B cell (primary cell): Measurements from ENCODE around the gene PTPRU. TPM values are rescaled to one million over a fixed set of nuclear protein-coding genes. Genes with fewer than 3 reads are reported as not detected.

Experiments
- ATAC-seq: fragments of 200-7000 bp; cut with Tn5 transposase; one replicate; pipeline ENCODE4 v1.10.0; 2021; ENCODE audit warnings: low read depth, mild to moderate bottlenecking, moderate number of reproducible peaks, moderate library complexity
- CTCF ChIA-PET: fragments of 350-600 bp; sonication (Branson Sonifier 250); formaldehyde crosslinking; loops from one replicate; lab custom pipeline; 2021; ENCODE audit warnings: antibody characterized with exemption, inconsistent platforms; lab: Charles Lee
- POLR2A ChIA-PET: fragments of 350-600 bp; sonication (Branson Sonifier 250); formaldehyde crosslinking; loops from one replicate; lab custom pipeline; 2021; ENCODE audit warnings: antibody characterized with exemption; lab: Charles Lee
- DNase-seq: peaks from one replicate; pipeline ENCODE4 v3.0.0; 2013
- H2AFZ ChIP-seq: 2 replicates; pipeline ENCODE4 v1.6.1; 2012; ENCODE audit warnings: mild to moderate bottlenecking, low read depth, low read length; ENCODE audit not compliant: insufficient read depth, poor library complexity, severe bottlenecking
- H3K27ac ChIP-seq, 2 donors: 1 replicate in 1 of 2; 2 replicates in 1 of 2; pipeline ENCODE4 v1.5.1; 2012 to 2013; ENCODE audit warnings: low read length in 2 of 2, mild to moderate bottlenecking in 2 of 2, moderate library complexity in 1 of 2
- H3K27me3 ChIP-seq, 4 experiments: fragments of 200-600 bp in 1 of 4; sonication (generic) in 1 of 4; replicated peaks in 1 of 4; 1 replicate in 2 of 4; 2 replicates in 2 of 4; pipeline versions ENCODE4 v1.6.1 to v1.7.0; 2013 to 2016; ENCODE audit warnings: low read length in 3 of 4, mild to moderate bottlenecking in 2 of 4, mixed read lengths in 1 of 4, moderate library complexity in 1 of 4; ENCODE audit not compliant: insufficient read depth in 4 of 4, control insufficient read depth in 3 of 4; ENCODE audit errors: control extremely low read depth in 1 of 4
- H3K36me3 ChIP-seq, 2 experiments: replicated peaks in 1 of 2; 1 replicate in 1 of 2; 2 replicates in 1 of 2; pipeline versions ENCODE4 v1.6.1 to v1.7.1; 2013; ENCODE audit warnings: low read length in 1 of 2; ENCODE audit not compliant: insufficient read depth in 2 of 2, control insufficient read depth in 1 of 2; ENCODE audit errors: control extremely low read depth in 1 of 2, extremely low read depth in 1 of 2
- H3K4me1 ChIP-seq, 2 donors: fragments of 200-600 bp in 1 of 2; sonication (generic) in 1 of 2; 1 replicate in 1 of 2; 2 replicates in 1 of 2; pipeline versions ENCODE4 v1.5.1 to v1.6.1; 2013 to 2017; ENCODE audit warnings: low read length in 2 of 2; ENCODE audit not compliant: control insufficient read depth in 2 of 2, insufficient read depth in 2 of 2
- H3K4me2 ChIP-seq: replicated peaks from 2 replicates; pipeline ENCODE3; 2012; ENCODE audit warnings: mild to moderate bottlenecking, low read depth, low read length; ENCODE audit not compliant: poor library complexity, severe bottlenecking
- H3K4me3 ChIP-seq, 5 experiments: fragments of 200-600 bp in 1 of 5; sonication (generic) in 1 of 5; 1 replicate in 3 of 5; 2 replicates in 2 of 5; pipeline versions ENCODE4 v1.5.1 to v1.7.0; 2011 to 2016; ENCODE audit warnings: low read length in 4 of 5, mild to moderate bottlenecking in 4 of 5, low read depth in 2 of 5, control low read depth in 1 of 5, moderate library complexity in 1 of 5; ENCODE audit not compliant: insufficient read depth in 1 of 5; ENCODE audit errors: control extremely low read depth in 1 of 5, extremely low read depth in 1 of 5
- H3K79me2 ChIP-seq: fragments of 200-600 bp; sonication (generic); one replicate; pipeline ENCODE4 v1.6.0; 2016; ENCODE audit warnings: low read length; ENCODE audit not compliant: control insufficient read depth, insufficient read depth
- H3K9ac ChIP-seq: fragments of 200-600 bp; sonication (generic); 2 replicates; pipeline ENCODE4 v1.6.1; 2017; ENCODE audit warnings: mild to moderate bottlenecking, low read length, moderate library complexity
- H3K9me3 ChIP-seq, 3 donors: one replicate each; pipeline versions ENCODE4 v1.6.1 to v1.7.1; 2013; ENCODE audit warnings: low read length in 2 of 3; ENCODE audit not compliant: control insufficient read depth in 2 of 3, insufficient read depth in 1 of 3; ENCODE audit errors: control extremely low read depth in 1 of 3
- H4K20me1 ChIP-seq: 2 replicates; pipeline ENCODE4 v1.6.0; 2012; ENCODE audit warnings: mild to moderate bottlenecking, low read length; ENCODE audit not compliant: insufficient read depth, control insufficient read depth, poor library complexity, severe bottlenecking
- H3K27ac Mint-ChIP-seq: one replicate; pipeline ENCODE4 v1.8.0; 2021; ENCODE audit warnings: mixed read lengths
- H3K27me3 Mint-ChIP-seq: one replicate; pipeline ENCODE4 v1.8.0; 2021; ENCODE audit warnings: mixed read lengths
- H3K4me1 Mint-ChIP-seq: one replicate; pipeline ENCODE4 v1.8.0; 2021; ENCODE audit warnings: mixed read lengths
- H3K4me3 Mint-ChIP-seq: one replicate; pipeline ENCODE4 v1.8.0; 2021; ENCODE audit warnings: mixed read lengths
- H3K9me3 Mint-ChIP-seq: one replicate; pipeline ENCODE4 v1.8.0; 2022; ENCODE audit warnings: mixed read lengths; ENCODE audit not compliant: insufficient read depth
- CTCF ChIP-seq: fragments of 200-600 bp; IDR thresholded peaks from one replicate; pipeline ENCODE4 v1.8.0; 2022; ENCODE audit warnings: antibody characterized with exemption, mild to moderate bottlenecking
- EZH2 ChIP-seq: IDR thresholded peaks from 2 replicates; pipeline ENCODE4 v1.6.1; 2012; ENCODE audit warnings: borderline replicate concordance, low read depth, mild to moderate bottlenecking, moderate library complexity, low read length; ENCODE audit not compliant: insufficient read depth, poor library complexity, severe bottlenecking
- WGBS: methylation state at CpG from one replicate; pipeline ENCODE4 v1.1.5; 2013; ENCODE audit warnings: missing lambda C conversion rate; ENCODE audit not compliant: insufficient coverage; 5-methylcytosine and 5-hydroxymethylcytosine counted together
- intact Hi-C: fragments of 100-400 bp; cut with micrococcal nuclease; formaldehyde crosslinking; loops from one replicate; pipeline ENCODE4 v1.10.0; 2022
- polyA plus RNA-seq: library from polyadenylated mRNA; depleted of rRNA; stranded (reverse); fragments of >200 nt; gene quantifications from 2 replicates; pipeline ENCODE4 v1.2.3, GENCODE V29; 2012
- total RNA-seq, 2 donors: library from RNA; stranded (reverse); fragments of 120-200 nt in 1 of 2; gene quantifications; 1 replicate in 1 of 2; 2 replicates in 1 of 2; pipeline versions ENCODE4 v1.2.3 to v1.2.4, GENCODE V29; 2013 to 2022

Gene PTPRU
- total and polyA plus RNA-seq, 2 donors (not counting 1 experiment from before 2014, with no cell fraction given) = 0.10 to 0.25 TPM

- POLR2A ChIA-PET = no interaction called here
- TF ChIP-seq CTCF (no peak), EZH2 (no peak)
- Mint-ChIP-seq H3K4me3 (no peak overlapping the region), H3K27ac (no peak overlapping the region), H3K4me1 (no peaks in the 10 kb centered on the region), H3K27me3 (peaks cover 17% of the 10 kb centered on the region), H3K9me3 (no peaks in the 10 kb centered on the region)
- H3K9me3 ChIP-seq = no peaks in the 10 kb centered on the region
- H3K4me2 ChIP-seq = no peak overlapping the region
- H3K4me3 ChIP-seq = no peak overlapping the region
- intact Hi-C loops = no loop called here
- H3K27me3 ChIP-seq = no peaks in the 10 kb centered on the region
- no peak overlapping the region for H3K27ac ChIP-seq
- H3K9ac ChIP-seq = no peak overlapping the region
- no peaks in the 10 kb centered on the region for H3K36me3 ChIP-seq
- CTCF ChIA-PET = no interaction called here
- H3K79me2 ChIP-seq = no peaks in the 10 kb centered on the region
- 92% methylated on average over 7 of the region's 8 CpGs for WGBS
- no peaks in the 10 kb centered on the region for H4K20me1 ChIP-seq
- DNase-seq = no peak
- no peak overlapping the region for H2AFZ ChIP-seq
- no peak for ATAC-seq
- H3K4me1 ChIP-seq = no peaks in the 10 kb centered on the region
These were observed 11.4 kb downstream of the PTPRU start for GRCh38 chr1:29247571-29248273.

GRCh38 chr1:29248409-29248808 lies 12.1 kb downstream of the PTPRU start:
- H3K27ac ChIP-seq = no peak overlapping the region
- Mint-ChIP-seq H3K27me3 (peaks cover 17% of the 10 kb centered on the region), H3K4me1 (no peaks in the 10 kb centered on the region), H3K27ac (no peak overlapping the region), H3K4me3 (no peak overlapping the region), H3K9me3 (no peaks in the 10 kb centered on the region)
- intact Hi-C loops = no loop called here
- ATAC-seq = no peak
- TF ChIP-seq CTCF = no peak
- no peak for TF ChIP-seq EZH2
- H3K4me3 ChIP-seq = no peak overlapping the region
- no peaks in the 10 kb centered on the region for H3K79me2 ChIP-seq
- H3K36me3 ChIP-seq = no peaks in the 10 kb centered on the region
- H3K9ac ChIP-seq = no peak overlapping the region
- ChIA-PET CTCF (no interaction called here), POLR2A (no interaction called here)
- H3K4me1 ChIP-seq = no peaks in the 10 kb centered on the region
- H4K20me1 ChIP-seq = no peaks in the 10 kb centered on the region
- no peak for DNase-seq
- 83% methylated on average over 1 of the region's 2 CpGs for WGBS
- no peaks in the 10 kb centered on the region for H3K27me3 ChIP-seq
- no peaks in the 10 kb centered on the region for H3K9me3 ChIP-seq
- no peak overlapping the region for H2AFZ ChIP-seq
- no peak overlapping the region for H3K4me2 ChIP-seq
